ENCODE measurements around the gene C20orf141.
"Not testable (repeated sequence)": the region's sequence is repeated elsewhere in the genome, so short reads cannot be mapped to it uniquely, and the experiment has no call there.

GRCh38 chr20:2807929-2808328, 6.9 kb upstream of the C20orf141 start:
- TF ChIP-seq, protein P1, sequence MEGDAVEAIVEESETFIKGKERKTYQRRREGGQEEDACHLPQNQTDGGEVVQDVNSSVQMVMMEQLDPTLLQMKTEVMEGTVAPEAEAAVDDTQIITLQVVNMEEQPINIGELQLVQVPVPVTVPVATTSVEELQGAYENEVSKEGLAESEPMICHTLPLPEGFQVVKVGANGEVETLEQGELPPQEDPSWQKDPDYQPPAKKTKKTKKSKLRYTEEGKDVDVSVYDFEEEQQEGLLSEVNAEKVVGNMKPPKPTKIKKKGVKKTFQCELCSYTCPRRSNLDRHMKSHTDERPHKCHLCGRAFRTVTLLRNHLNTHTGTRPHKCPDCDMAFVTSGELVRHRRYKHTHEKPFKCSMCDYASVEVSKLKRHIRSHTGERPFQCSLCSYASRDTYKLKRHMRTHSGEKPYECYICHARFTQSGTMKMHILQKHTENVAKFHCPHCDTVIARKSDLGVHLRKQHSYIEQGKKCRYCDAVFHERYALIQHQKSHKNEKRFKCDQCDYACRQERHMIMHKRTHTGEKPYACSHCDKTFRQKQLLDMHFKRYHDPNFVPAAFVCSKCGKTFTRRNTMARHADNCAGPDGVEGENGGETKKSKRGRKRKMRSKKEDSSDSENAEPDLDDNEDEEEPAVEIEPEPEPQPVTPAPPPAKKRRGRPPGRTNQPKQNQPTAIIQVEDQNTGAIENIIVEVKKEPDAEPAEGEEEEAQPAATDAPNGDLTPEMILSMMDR (IDR thresholded peaks at IDR 0.05; ENCODE audit: low read depth, low read length, missing input control) = not testable (repeated sequence)
- TF ChIP-seq TAF1 (conservative IDR thresholded peaks at IDR 0.05); RAD21 (IDR thresholded peaks at IDR 0.05); HNF4A (conservative IDR thresholded peaks at IDR 0.05); NR2F2 (IDR thresholded peaks at IDR 0.05); ATF3 (IDR thresholded peaks at IDR 0.05); JUND (IDR thresholded peaks at IDR 0.05); SP1 (IDR thresholded peaks at IDR 0.05); YY1 (IDR thresholded peaks at IDR 0.05); EGR1 (IDR thresholded peaks at IDR 0.05; ENCODE audit: low read depth in 2 of 2); FOXA1 (IDR thresholded peaks at IDR 0.05): not testable (repeated sequence)
- TF ChIP-seq, protein P2, sequence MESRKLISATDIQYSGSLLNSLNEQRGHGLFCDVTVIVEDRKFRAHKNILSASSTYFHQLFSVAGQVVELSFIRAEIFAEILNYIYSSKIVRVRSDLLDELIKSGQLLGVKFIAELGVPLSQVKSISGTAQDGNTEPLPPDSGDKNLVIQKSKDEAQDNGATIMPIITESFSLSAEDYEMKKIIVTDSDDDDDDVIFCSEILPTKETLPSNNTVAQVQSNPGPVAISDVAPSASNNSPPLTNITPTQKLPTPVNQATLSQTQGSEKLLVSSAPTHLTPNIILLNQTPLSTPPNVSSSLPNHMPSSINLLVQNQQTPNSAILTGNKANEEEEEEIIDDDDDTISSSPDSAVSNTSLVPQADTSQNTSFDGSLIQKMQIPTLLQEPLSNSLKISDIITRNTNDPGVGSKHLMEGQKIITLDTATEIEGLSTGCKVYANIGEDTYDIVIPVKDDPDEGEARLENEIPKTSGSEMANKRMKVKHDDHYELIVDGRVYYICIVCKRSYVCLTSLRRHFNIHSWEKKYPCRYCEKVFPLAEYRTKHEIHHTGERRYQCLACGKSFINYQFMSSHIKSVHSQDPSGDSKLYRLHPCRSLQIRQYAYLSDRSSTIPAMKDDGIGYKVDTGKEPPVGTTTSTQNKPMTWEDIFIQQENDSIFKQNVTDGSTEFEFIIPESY (IDR thresholded peaks at IDR 0.05) = not testable (repeated sequence)
- TF ChIP-seq, protein P3, sequence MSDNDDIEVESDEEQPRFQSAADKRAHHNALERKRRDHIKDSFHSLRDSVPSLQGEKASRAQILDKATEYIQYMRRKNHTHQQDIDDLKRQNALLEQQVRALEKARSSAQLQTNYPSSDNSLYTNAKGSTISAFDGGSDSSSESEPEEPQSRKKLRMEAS (IDR thresholded peaks at IDR 0.05) = not testable (repeated sequence)
- TF ChIP-seq, protein P4, sequence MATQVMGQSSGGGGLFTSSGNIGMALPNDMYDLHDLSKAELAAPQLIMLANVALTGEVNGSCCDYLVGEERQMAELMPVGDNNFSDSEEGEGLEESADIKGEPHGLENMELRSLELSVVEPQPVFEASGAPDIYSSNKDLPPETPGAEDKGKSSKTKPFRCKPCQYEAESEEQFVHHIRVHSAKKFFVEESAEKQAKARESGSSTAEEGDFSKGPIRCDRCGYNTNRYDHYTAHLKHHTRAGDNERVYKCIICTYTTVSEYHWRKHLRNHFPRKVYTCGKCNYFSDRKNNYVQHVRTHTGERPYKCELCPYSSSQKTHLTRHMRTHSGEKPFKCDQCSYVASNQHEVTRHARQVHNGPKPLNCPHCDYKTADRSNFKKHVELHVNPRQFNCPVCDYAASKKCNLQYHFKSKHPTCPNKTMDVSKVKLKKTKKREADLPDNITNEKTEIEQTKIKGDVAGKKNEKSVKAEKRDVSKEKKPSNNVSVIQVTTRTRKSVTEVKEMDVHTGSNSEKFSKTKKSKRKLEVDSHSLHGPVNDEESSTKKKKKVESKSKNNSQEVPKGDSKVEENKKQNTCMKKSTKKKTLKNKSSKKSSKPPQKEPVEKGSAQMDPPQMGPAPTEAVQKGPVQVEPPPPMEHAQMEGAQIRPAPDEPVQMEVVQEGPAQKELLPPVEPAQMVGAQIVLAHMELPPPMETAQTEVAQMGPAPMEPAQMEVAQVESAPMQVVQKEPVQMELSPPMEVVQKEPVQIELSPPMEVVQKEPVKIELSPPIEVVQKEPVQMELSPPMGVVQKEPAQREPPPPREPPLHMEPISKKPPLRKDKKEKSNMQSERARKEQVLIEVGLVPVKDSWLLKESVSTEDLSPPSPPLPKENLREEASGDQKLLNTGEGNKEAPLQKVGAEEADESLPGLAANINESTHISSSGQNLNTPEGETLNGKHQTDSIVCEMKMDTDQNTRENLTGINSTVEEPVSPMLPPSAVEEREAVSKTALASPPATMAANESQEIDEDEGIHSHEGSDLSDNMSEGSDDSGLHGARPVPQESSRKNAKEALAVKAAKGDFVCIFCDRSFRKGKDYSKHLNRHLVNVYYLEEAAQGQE (IDR thresholded peaks at IDR 0.05) = not testable (repeated sequence)
